ENCODE data around the gene MYO5B.

GRCh38 chr18:50072146-50072545, 122.8 kb downstream of the MYO5B start:
- no peak for TF ChIP-seq RFX5 (IDR thresholded peaks at IDR 0.05; ENCODE audit: low read depth, low read length)
- TF ChIP-seq MAFK (IDR thresholded peaks at IDR 0.05; ENCODE audit: low read depth, low read length), result no peak
- no peak for TF ChIP-seq CTCF (conservative IDR thresholded peaks at IDR 0.05; ENCODE audit: low read depth, low read length)
- no peak for TF ChIP-seq POLR2A (IDR thresholded peaks at IDR 0.05; ENCODE audit: low read depth, low read length)

Measured in IMR-90 (cell line).